ENCODE measurements around the gene GALK1.
A peak's percentile ranks its signal among the peaks of the same experiment; 100 is the strongest.

Gene GALK1

DNA sequence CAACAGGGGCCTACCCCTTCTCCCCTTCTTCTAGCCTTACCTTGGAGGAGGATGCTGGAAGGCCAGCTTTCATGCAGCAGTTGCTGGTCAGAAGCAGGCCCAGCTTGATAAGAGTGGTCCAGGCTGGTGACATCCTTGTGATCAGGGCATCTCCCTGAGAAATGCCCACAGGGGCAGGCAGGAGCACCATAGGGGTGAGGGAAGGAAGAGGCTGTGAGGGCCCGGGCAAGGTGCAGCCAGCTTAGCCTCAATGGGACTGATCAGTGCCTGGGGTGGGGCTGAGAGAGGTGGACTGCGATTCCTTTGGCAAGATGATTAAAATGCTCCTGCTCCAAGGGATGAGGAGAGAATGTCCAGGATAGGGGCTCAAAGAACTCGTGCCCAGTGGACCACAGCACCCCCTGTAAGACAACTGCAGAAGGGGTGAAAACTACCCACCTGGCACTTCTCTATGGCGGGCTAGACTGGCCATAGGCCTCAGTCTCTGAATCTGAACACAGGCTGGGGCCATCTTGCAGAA lies 9.5 kb upstream of the GALK1 start:
- H4K20me1 ChIP-seq (ENCODE audit: insufficient read depth, low read length) = peaks cover 26% of the 10 kb centered on the region

DNA sequence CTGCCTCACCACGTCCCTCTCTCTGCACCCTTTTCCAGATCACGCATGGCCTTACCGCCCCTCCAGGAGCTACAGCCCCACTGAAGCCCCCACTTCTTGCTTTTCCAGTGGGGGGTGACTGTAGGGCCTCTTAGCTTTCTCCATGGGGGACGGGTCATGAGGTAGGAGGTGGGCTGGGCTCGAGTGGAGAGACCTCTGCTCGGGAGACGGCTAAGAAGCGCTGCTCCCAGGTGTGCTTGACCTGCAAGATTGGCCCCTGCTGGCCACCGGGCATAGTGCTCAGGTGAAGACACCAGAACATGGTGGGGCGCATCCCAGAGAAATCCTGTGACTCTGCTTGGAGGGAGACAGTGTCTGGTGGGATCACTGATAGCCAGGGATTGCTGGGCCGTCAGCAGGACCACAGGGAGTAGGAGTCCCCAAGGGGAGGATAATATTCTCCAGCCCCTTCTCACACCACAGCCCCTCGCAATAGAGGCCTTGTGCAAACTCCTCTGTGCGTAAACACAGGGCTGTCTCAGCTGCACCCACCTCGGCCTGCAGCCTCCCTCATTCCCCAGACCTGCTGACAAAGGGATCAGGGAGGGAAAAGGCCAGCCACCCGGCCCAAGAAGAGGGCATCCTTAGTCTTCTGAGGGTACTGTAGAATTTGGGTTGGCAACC lies 8.9 kb upstream of the GALK1 start:
- Histone ChIP-seq H4K20me1 (ENCODE audit: insufficient read depth, low read length) (peaks cover 21% of the 10 kb centered on the region), H3K9me3 (replicated peaks; ENCODE audit: insufficient read depth, low read length) (no peaks in the 10 kb centered on the region), H3K4me1 (ENCODE audit: low read length) (no peaks in the 10 kb centered on the region), H3K36me3 (replicated peaks; ENCODE audit: insufficient read depth, low read length) (peaks cover 10% of the 10 kb centered on the region; the same call in 1 of the 2 replicates), H3K4me3 (ENCODE audit: low read length) (no peak overlapping the region), H3K27me3 (replicated peaks; ENCODE audit: insufficient read depth, low read length) (no peaks in the 10 kb centered on the region), H3K4me2 (ENCODE audit: low read depth, low read length) (no peak overlapping the region), H3K79me2 (ENCODE audit: low read length) (peaks cover 15% of the 10 kb centered on the region), H2AFZ (ENCODE audit: low read length) (no peak overlapping the region), H3K9ac (ENCODE audit: low read length) (no peak overlapping the region), H3K27ac (ENCODE audit: low read length) (no peak overlapping the region), H3K9me2 (replicated peaks; ENCODE audit: insufficient read depth, low read length) (no peaks in the 10 kb centered on the region), H3F3A (ENCODE audit: insufficient read depth, low read length) (peaks cover 38% of the 10 kb centered on the region)
- TF ChIP-seq, protein P1, sequence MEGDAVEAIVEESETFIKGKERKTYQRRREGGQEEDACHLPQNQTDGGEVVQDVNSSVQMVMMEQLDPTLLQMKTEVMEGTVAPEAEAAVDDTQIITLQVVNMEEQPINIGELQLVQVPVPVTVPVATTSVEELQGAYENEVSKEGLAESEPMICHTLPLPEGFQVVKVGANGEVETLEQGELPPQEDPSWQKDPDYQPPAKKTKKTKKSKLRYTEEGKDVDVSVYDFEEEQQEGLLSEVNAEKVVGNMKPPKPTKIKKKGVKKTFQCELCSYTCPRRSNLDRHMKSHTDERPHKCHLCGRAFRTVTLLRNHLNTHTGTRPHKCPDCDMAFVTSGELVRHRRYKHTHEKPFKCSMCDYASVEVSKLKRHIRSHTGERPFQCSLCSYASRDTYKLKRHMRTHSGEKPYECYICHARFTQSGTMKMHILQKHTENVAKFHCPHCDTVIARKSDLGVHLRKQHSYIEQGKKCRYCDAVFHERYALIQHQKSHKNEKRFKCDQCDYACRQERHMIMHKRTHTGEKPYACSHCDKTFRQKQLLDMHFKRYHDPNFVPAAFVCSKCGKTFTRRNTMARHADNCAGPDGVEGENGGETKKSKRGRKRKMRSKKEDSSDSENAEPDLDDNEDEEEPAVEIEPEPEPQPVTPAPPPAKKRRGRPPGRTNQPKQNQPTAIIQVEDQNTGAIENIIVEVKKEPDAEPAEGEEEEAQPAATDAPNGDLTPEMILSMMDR (IDR thresholded peaks at IDR 0.05; ENCODE audit: low read length) = peak; percentile 19; the same call in 1 of the 2 replicates
- TF ChIP-seq EZH2phosphoT487 (IDR thresholded peaks at IDR 0.05; ENCODE audit: low read length) = no peak
- no peak for DNase-seq

More for the DNA sequence above, 9.5 kb upstream of the GALK1 start:
- DNase-seq = no peak
- Histone ChIP-seq H3K27ac (ENCODE audit: low read length) (no peak overlapping the region), H3K4me1 (ENCODE audit: low read length) (no peaks in the 10 kb centered on the region), H3K4me3 (ENCODE audit: low read length) (no peak overlapping the region), H3F3A (ENCODE audit: insufficient read depth, low read length) (peaks cover 40% of the 10 kb centered on the region), H2AFZ (ENCODE audit: low read length) (no peak overlapping the region), H3K9me3 (replicated peaks; ENCODE audit: insufficient read depth, low read length) (no peaks in the 10 kb centered on the region), H3K9ac (ENCODE audit: low read length) (no peak overlapping the region), H3K79me2 (ENCODE audit: low read length) (peaks cover 21% of the 10 kb centered on the region), H3K27me3 (replicated peaks; ENCODE audit: insufficient read depth, low read length) (no peaks in the 10 kb centered on the region), H3K4me2 (ENCODE audit: low read depth, low read length) (no peak overlapping the region), H3K9me2 (replicated peaks; ENCODE audit: insufficient read depth, low read length) (no peaks in the 10 kb centered on the region), H3K36me3 (replicated peaks; ENCODE audit: insufficient read depth, low read length) (peaks cover 10% of the 10 kb centered on the region; the same call in 1 of the 2 replicates)
- no peak for TF ChIP-seq EZH2phosphoT487 (IDR thresholded peaks at IDR 0.05; ENCODE audit: low read length)
- TF ChIP-seq EZH2 (optimal IDR thresholded peaks at IDR 0.05; ENCODE audit: low read depth, low read length) = no peak
- TF ChIP-seq, protein P1 (IDR thresholded peaks at IDR 0.05; ENCODE audit: low read length) = no peak

DNA sequence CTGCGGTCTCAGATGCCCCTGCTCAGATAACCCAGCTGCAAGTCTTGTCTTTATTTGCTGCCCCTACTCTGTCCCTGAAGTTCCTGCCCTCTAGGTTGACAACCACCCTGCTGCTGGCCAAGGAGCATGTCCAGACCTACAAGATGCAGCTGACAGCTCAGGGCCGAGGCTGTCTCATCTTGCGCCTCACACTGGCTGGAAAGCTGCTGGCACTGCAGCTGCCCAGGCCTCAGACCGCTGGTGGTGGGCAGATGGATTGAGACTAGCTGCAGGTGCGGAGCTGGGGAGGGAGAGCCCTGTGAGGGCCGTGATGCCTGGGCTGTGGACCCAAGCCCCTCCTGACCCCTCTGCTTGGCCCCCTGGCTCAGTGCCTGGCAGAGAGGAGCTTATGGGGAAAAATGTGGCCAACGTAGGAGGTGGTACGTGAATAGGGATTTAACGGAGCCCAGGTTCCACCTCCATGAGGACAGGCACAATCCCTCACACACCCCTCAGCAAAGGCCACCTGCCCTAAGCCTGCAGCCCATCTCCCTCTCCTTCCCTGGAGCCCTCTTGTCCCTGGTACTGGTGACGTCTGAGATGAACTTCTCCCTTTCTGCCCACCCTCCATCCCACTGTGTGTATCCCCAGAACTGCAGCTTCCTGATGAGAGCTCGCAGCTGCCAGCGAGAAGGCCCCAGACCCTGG lies 8.3 kb upstream of the GALK1 start:
- Histone ChIP-seq H3K4me2 (ENCODE audit: low read depth, low read length) (no peak overlapping the region), H3K4me1 (ENCODE audit: low read length) (no peaks in the 10 kb centered on the region), H3F3A (ENCODE audit: insufficient read depth, low read length) (peaks cover 31% of the 10 kb centered on the region), H3K9me2 (replicated peaks; ENCODE audit: insufficient read depth, low read length) (no peaks in the 10 kb centered on the region), H3K9me3 (replicated peaks; ENCODE audit: insufficient read depth, low read length) (no peaks in the 10 kb centered on the region), H3K27me3 (replicated peaks; ENCODE audit: insufficient read depth, low read length) (no peaks in the 10 kb centered on the region), H3K36me3 (replicated peaks; ENCODE audit: insufficient read depth, low read length) (peaks cover 7% of the 10 kb centered on the region; the same call in 1 of the 2 replicates), H3K79me2 (ENCODE audit: low read length) (peaks cover 8% of the 10 kb centered on the region), H3K4me3 (ENCODE audit: low read length) (no peak overlapping the region), H2AFZ (ENCODE audit: low read length) (no peak overlapping the region), H3K27ac (ENCODE audit: low read length) (no peak overlapping the region), H3K9ac (ENCODE audit: low read length) (no peak overlapping the region), H4K20me1 (ENCODE audit: insufficient read depth, low read length) (peaks cover 14% of the 10 kb centered on the region)
- DNase-seq = no peak
- TF ChIP-seq EZH2phosphoT487 (IDR thresholded peaks at IDR 0.05; ENCODE audit: low read length) = no peak
- TF ChIP-seq, protein P1 (IDR thresholded peaks at IDR 0.05; ENCODE audit: low read length) = no peak
- TF ChIP-seq EZH2 (optimal IDR thresholded peaks at IDR 0.05; ENCODE audit: low read depth, low read length) = no peak
